Right lobe of liver (tissue), 4 donors: ENCODE data around the gene SNF8.

ENCODE experiments used
- CTCF ChIP-seq, 4 donors: fragments of 200-600 bp in 3 of 4; fragments of 450-650 bp in 1 of 4; IDR thresholded peaks; one replicate each; pipeline versions ENCODE4 v1.5.1 to v1.8.0; 2016 to 2022; ENCODE audit warnings: antibody characterized with exemption in 4 of 4, mild to moderate bottlenecking in 2 of 4
- POLR2A ChIP-seq: fragments of 450-650 bp; IDR thresholded peaks from one replicate; pipeline ENCODE4 v1.6.1; 2017; ENCODE audit warnings: antibody characterized with exemption, mild to moderate bottlenecking
- donor health status: DM: no; HTN: no; CAD: no.
- donor health status: DM: no; HTN: no; CAD: no.
- donor health status: DM: no; HTN: yes; CAD: no.

- no peak for TF ChIP-seq POLR2A
- TF ChIP-seq CTCF (IDR thresholded peaks at IDR 0.05) = no peak
Observed at GRCh38 chr17:48915459-48916282, 29.0 kb downstream of the SNF8 start.
